Measurements from ENCODE around the gene NGDN. TPM values are rescaled to one million over a fixed set of nuclear protein-coding genes. Genes with fewer than 3 reads are reported as not detected.

The NGDN gene
- total RNA-seq, 1 donor from 2014 or later, result 41.3 TPM

DNA sequence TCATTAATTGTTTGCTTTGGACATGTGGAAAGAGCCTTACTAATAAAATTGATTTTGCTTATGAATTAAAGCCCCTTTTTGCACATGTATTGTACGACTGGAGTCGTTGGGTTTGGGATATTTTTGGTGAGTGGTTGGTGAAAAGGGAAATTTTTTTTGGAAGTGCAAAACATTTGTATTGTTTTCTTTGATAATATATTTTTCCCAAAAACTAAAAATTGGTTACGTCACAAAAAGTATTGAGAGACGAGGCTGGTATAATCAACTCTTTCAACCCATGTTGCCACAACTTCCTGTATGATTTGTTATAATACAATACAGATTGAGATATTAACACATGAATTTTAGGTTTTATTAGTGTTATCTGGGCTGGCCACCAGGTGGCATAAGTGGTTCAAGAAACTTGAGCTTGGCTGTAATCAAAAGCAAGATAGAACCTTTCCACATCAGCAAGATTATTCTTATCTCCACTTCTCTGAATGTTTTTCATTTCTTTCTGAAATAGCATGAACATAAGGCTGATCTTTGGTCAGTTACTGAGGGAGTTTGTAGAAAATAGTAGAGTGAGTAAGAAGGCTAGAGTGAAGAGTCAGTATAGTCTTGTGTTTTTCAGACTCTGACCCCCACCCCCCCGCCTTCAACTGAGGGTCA, 8.7 kb downstream of the NGDN start:
- no peak for DNase-seq (ENCODE audit: low read depth)
- H3K4me3 ChIP-seq (ENCODE audit: low read depth, low read length), result no peak overlapping the region
- TF ChIP-seq, protein P1, sequence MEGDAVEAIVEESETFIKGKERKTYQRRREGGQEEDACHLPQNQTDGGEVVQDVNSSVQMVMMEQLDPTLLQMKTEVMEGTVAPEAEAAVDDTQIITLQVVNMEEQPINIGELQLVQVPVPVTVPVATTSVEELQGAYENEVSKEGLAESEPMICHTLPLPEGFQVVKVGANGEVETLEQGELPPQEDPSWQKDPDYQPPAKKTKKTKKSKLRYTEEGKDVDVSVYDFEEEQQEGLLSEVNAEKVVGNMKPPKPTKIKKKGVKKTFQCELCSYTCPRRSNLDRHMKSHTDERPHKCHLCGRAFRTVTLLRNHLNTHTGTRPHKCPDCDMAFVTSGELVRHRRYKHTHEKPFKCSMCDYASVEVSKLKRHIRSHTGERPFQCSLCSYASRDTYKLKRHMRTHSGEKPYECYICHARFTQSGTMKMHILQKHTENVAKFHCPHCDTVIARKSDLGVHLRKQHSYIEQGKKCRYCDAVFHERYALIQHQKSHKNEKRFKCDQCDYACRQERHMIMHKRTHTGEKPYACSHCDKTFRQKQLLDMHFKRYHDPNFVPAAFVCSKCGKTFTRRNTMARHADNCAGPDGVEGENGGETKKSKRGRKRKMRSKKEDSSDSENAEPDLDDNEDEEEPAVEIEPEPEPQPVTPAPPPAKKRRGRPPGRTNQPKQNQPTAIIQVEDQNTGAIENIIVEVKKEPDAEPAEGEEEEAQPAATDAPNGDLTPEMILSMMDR (conservative IDR thresholded peaks at IDR 0.05; ENCODE audit: low read depth, low read length), result peak; percentile 75

DNA sequence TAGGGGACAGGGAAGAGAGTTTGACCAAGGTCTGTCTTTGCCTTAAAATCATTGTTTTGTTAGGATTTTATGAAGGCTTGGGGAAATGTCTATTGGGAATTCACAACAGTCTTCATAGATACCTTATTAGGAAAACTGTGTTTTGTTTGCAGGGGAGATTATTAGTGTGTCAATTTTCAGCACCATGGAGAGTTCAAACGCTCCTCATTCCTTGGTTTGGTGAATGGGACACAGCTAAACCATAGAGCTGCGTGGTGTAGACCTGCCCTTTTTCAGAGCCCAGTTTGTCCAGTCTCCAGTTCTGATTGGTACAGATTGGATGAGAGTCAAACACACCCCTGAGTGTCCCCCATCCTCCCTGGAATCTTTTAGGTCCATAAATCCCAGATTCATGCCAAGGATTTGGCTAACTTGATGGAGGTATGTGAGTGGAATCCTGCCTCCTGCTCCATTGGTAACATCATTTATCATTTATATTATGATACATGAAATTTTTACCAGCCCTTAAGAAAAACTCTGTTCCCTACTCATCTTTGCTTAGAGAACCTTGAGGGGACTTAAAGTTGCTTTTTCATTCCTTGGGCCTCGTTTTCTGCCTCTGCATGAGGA, 12.0 kb downstream of the NGDN start:
- DNase-seq (ENCODE audit: low read depth), result no peak
- TF ChIP-seq, protein P1 (conservative IDR thresholded peaks at IDR 0.05; ENCODE audit: low read depth, low read length), result no peak
- H3K4me3 ChIP-seq (ENCODE audit: low read depth, low read length), result no peak overlapping the region

DNA sequence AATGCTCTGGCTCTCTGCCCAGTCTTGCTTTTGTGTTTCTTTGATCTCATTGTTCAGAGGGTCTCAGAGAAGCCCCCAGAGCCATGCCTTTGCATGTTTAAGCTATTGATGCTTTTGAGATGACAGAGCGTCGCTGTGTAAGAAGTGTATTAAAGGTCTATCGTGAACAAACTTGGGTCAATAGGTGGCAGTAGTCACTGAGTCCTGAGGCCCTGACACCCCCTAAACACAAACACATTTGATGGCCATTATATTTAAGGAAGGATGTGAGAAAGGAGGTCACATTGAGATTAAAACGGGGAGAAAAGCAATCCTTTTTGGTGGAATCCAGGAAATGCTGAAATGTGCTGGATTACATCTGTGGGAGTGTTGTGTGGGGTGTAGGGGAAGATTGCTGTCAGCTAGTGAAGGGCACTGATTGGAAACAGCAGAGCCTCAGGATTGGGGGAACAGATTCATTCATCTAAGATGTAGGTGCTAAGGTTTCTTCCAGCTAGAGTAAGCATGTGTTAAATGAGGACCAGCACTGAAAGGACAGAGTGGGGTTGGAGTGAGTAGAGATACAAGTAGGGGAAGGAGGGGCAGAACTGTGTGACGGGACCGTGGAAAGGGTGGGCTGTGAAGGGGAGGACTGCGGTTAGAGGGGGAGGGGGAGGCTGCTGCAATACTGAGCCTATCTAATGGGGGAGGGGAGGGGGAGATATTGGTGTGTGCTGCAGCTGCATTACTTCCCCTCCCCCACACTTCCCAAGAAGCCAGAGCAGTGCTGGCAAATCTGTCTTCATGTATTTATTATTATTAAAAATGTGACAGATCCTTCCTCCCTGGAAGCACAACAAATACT, 12.7 kb downstream of the NGDN start:
- TF ChIP-seq, protein P1 (conservative IDR thresholded peaks at IDR 0.05; ENCODE audit: low read depth, low read length), result peak; percentile 10
- DNase-seq (ENCODE audit: low read depth), result no peak

DNA sequence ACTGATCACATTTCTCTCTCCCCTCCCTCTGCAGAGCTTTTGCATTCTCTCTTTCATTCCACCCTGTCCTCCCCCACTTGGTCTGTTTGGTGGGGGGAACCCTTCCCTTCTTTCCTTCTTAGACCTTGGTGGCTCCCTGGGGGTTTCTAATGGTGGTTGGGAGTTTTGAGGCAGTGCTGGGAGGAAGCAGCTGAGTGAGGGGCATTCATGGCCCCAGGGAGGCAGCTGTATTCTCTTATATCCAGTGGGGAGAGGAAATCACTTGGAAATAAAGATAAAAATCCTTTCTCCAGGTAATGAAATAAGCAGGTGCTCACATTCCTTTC, 13.3 kb downstream of the NGDN start:
- no peak overlapping the region for H3K4me3 ChIP-seq (ENCODE audit: low read depth, low read length)
- no peak for DNase-seq (ENCODE audit: low read depth)
- TF ChIP-seq, protein P1 (conservative IDR thresholded peaks at IDR 0.05; ENCODE audit: low read depth, low read length), result no peak

More for the DNA sequence above, 12.7 kb downstream of the NGDN start:
- no peak overlapping the region for H3K4me3 ChIP-seq (ENCODE audit: low read depth, low read length)

DNA sequence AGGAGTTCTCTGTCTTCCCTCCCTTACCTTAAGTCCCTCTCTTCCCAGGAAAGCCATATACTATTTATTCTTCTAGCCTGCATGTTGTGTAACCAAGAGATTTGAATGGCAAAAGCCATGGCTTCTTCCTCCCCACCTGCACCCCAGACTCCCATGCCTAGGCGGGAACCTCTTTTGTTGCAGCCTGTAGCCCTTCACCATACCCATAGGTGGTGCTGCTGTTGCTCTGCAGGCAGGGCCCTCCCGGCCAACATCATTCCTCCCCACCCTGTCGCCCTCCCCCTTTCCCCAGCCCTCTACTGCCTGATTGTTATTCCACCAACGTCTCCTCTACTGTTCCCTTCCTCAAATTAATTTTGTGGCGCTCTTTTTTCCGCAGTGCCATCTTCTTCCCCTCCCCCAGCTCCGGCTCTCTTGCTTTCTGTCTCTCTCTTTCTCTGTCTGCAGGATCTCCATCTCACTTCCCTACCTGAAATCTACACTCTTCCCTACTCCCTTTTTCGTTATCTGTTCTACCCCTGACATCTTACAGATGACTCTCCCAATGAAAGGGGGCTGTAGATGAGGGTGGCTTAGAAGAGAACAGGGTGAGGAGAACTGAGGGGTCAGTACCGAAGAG, 13.8 kb downstream of the NGDN start:
- H3K4me3 ChIP-seq (ENCODE audit: low read depth, low read length), result no peak overlapping the region
- DNase-seq (ENCODE audit: low read depth), result no peak
- TF ChIP-seq, protein P1 (conservative IDR thresholded peaks at IDR 0.05; ENCODE audit: low read depth, low read length), result peak; percentile 52

DNA sequence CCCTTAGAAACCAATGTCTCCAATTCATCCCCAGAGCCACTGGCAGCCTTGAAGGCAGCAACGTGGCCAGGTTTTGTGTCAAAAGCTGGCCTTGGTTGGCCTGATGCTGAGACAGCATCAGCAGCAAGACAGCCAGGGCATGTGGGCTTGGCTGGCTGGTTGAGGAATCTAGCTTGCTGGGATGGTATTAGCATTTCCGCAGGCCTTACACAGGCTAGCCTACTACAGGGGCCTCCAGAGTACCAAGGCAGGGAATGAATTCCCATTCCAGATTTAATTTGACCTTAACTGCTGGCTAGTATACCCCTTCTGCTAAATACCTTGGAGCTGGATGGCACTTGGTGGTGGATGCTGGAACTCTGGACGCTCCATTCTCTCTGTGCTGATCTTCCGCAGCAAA, 15.8 kb downstream of the NGDN start:
- TF ChIP-seq, protein P1 (conservative IDR thresholded peaks at IDR 0.05; ENCODE audit: low read depth, low read length), result no peak
- H3K4me3 ChIP-seq (ENCODE audit: low read depth, low read length), result no peak overlapping the region
- DNase-seq (ENCODE audit: low read depth), result no peak

Data from epithelial cell of proximal tubule (primary cell).